ENCODE measurements around the gene MAPK8IP3.
"Not testable (repeated sequence)": the region's sequence is repeated elsewhere in the genome, so short reads cannot be mapped to it uniquely, and the experiment has no call there.

The MAPK8IP3 gene

GRCh38 chr16:1709356-1709755 lies 3.4 kb downstream of the MAPK8IP3 start:
- Histone ChIP-seq H3K9me3 (ENCODE audit: control insufficient read depth, low read length) (no peaks in the 10 kb centered on the region), H3K4me1 (ENCODE audit: control insufficient read depth, insufficient read depth, low read length) (no peaks in the 10 kb centered on the region), H3K27me3 (ENCODE audit: control insufficient read depth, insufficient read depth, low read length, poor library complexity, severe bottlenecking) (no peaks in the 10 kb centered on the region), H3K36me3 (ENCODE audit: control insufficient read depth, insufficient read depth, low read length) (no peaks in the 10 kb centered on the region), H3K4me3 (ENCODE audit: insufficient read depth, low read depth, low read length) (no peak overlapping the region), H3K27ac (ENCODE audit: insufficient read depth, low read depth, low read length, poor library complexity, severe bottlenecking) (no peak overlapping the region)
- 91 to 95% methylated on average over 15 of the region's 15 CpGs for WGBS, 2 experiments

GRCh38 chr16:1710811-1711507 lies 5.0 kb downstream of the MAPK8IP3 start:
- H3K4me1 ChIP-seq (ENCODE audit: control insufficient read depth, insufficient read depth, low read length) = no peaks in the 10 kb centered on the region
- H3K36me3 ChIP-seq (ENCODE audit: control insufficient read depth, insufficient read depth, low read length) = no peaks in the 10 kb centered on the region
- no peak overlapping the region for H3K27ac ChIP-seq (ENCODE audit: insufficient read depth, low read depth, low read length, poor library complexity, severe bottlenecking)
- no peaks in the 10 kb centered on the region for H3K9me3 ChIP-seq (ENCODE audit: control insufficient read depth, low read length)
- WGBS, 2 experiments = 95% methylated on average over 17 of the region's 17 CpGs
- no peaks in the 10 kb centered on the region for H3K27me3 ChIP-seq (ENCODE audit: control insufficient read depth, insufficient read depth, low read length, poor library complexity, severe bottlenecking)
- H3K4me3 ChIP-seq (ENCODE audit: insufficient read depth, low read depth, low read length) = no peak overlapping the region

- Histone ChIP-seq H3K4me1 (ENCODE audit: control insufficient read depth, insufficient read depth, low read length) (no peaks in the 10 kb centered on the region), H3K27me3 (ENCODE audit: control insufficient read depth, insufficient read depth, low read length, poor library complexity, severe bottlenecking) (no peaks in the 10 kb centered on the region), H3K27ac (ENCODE audit: insufficient read depth, low read depth, low read length, poor library complexity, severe bottlenecking) (no peak overlapping the region), H3K4me3 (ENCODE audit: insufficient read depth, low read depth, low read length) (no peak overlapping the region), H3K9me3 (ENCODE audit: control insufficient read depth, low read length) (no peaks in the 10 kb centered on the region), H3K36me3 (ENCODE audit: control insufficient read depth, insufficient read depth, low read length) (no peaks in the 10 kb centered on the region)
- 83 to 89% methylated on average over 14 of the region's 14 CpGs for WGBS, 2 experiments
Observed at GRCh38 chr16:1712791-1713261, 6.8 kb downstream of the MAPK8IP3 start.

- H3K4me1 ChIP-seq (ENCODE audit: control insufficient read depth, insufficient read depth, low read length) = no peaks in the 10 kb centered on the region
- H3K9me3 ChIP-seq (ENCODE audit: control insufficient read depth, low read length) = no peaks in the 10 kb centered on the region
- H3K27ac ChIP-seq (ENCODE audit: insufficient read depth, low read depth, low read length, poor library complexity, severe bottlenecking) = no peak overlapping the region
- H3K36me3 ChIP-seq (ENCODE audit: control insufficient read depth, insufficient read depth, low read length) = no peaks in the 10 kb centered on the region
- H3K27me3 ChIP-seq (ENCODE audit: control insufficient read depth, insufficient read depth, low read length, poor library complexity, severe bottlenecking) = no peaks in the 10 kb centered on the region
- WGBS, 2 experiments = 93% methylated on average over 7 of the region's 7 CpGs
- no peak overlapping the region for H3K4me3 ChIP-seq (ENCODE audit: insufficient read depth, low read depth, low read length)
Observed at GRCh38 chr16:1713331-1713730, 7.3 kb downstream of the MAPK8IP3 start.

GRCh38 chr16:1713933-1714332 lies 7.9 kb downstream of the MAPK8IP3 start:
- Histone ChIP-seq H3K9me3 (ENCODE audit: control insufficient read depth, low read length) (no peaks in the 10 kb centered on the region), H3K27me3 (ENCODE audit: control insufficient read depth, insufficient read depth, low read length, poor library complexity, severe bottlenecking) (no peaks in the 10 kb centered on the region), H3K4me1 (ENCODE audit: control insufficient read depth, insufficient read depth, low read length) (no peaks in the 10 kb centered on the region), H3K36me3 (ENCODE audit: control insufficient read depth, insufficient read depth, low read length) (no peaks in the 10 kb centered on the region), H3K4me3 (ENCODE audit: insufficient read depth, low read depth, low read length) (no peak overlapping the region), H3K27ac (ENCODE audit: insufficient read depth, low read depth, low read length, poor library complexity, severe bottlenecking) (no peak overlapping the region)
- WGBS, 2 experiments = 76 to 78% methylated on average over 14 of the region's 14 CpGs

- Histone ChIP-seq H3K27me3 (ENCODE audit: control insufficient read depth, insufficient read depth, low read length, poor library complexity, severe bottlenecking) (no peaks in the 10 kb centered on the region), H3K9me3 (ENCODE audit: control insufficient read depth, low read length) (no peaks in the 10 kb centered on the region), H3K36me3 (ENCODE audit: control insufficient read depth, insufficient read depth, low read length) (no peaks in the 10 kb centered on the region), H3K27ac (ENCODE audit: insufficient read depth, low read depth, low read length, poor library complexity, severe bottlenecking) (no peak overlapping the region), H3K4me1 (ENCODE audit: control insufficient read depth, insufficient read depth, low read length) (no peaks in the 10 kb centered on the region), H3K4me3 (ENCODE audit: insufficient read depth, low read depth, low read length) (no peak overlapping the region)
- WGBS, 2 experiments = 92 to 93% methylated on average over 12 of the region's 12 CpGs
Observed at GRCh38 chr16:1715220-1715619, 9.2 kb downstream of the MAPK8IP3 start.

- not testable (repeated sequence) for H3K36me3 ChIP-seq (ENCODE audit: control insufficient read depth, insufficient read depth, low read length); H3K4me3 ChIP-seq (ENCODE audit: insufficient read depth, low read depth, low read length); H3K27ac ChIP-seq (ENCODE audit: insufficient read depth, low read depth, low read length, poor library complexity, severe bottlenecking); H3K27me3 ChIP-seq (ENCODE audit: control insufficient read depth, insufficient read depth, low read length, poor library complexity, severe bottlenecking); H3K4me1 ChIP-seq (ENCODE audit: control insufficient read depth, insufficient read depth, low read length); H3K9me3 ChIP-seq (ENCODE audit: control insufficient read depth, low read length)
- 95 to 96% methylated on average over 10 of the region's 10 CpGs for WGBS, 2 experiments
Observed at GRCh38 chr16:1718236-1718635, 12.2 kb downstream of the MAPK8IP3 start.

- not testable (repeated sequence) for H3K9me3 ChIP-seq (ENCODE audit: control insufficient read depth, low read length); H3K4me3 ChIP-seq (ENCODE audit: insufficient read depth, low read depth, low read length); H3K36me3 ChIP-seq (ENCODE audit: control insufficient read depth, insufficient read depth, low read length); H3K27ac ChIP-seq (ENCODE audit: insufficient read depth, low read depth, low read length, poor library complexity, severe bottlenecking); H3K4me1 ChIP-seq (ENCODE audit: control insufficient read depth, insufficient read depth, low read length); H3K27me3 ChIP-seq (ENCODE audit: control insufficient read depth, insufficient read depth, low read length, poor library complexity, severe bottlenecking)
- WGBS, 2 experiments = 89 to 94% methylated on average over 12 of the region's 12 CpGs
Observed at GRCh38 chr16:1719559-1720229, 13.7 kb downstream of the MAPK8IP3 start.

GRCh38 chr16:1721372-1721771 lies 15.4 kb downstream of the MAPK8IP3 start:
- Histone ChIP-seq H3K9me3 (ENCODE audit: control insufficient read depth, low read length) (no peaks in the 10 kb centered on the region), H3K4me1 (ENCODE audit: control insufficient read depth, insufficient read depth, low read length) (no peaks in the 10 kb centered on the region), H3K27me3 (ENCODE audit: control insufficient read depth, insufficient read depth, low read length, poor library complexity, severe bottlenecking) (no peaks in the 10 kb centered on the region), H3K4me3 (ENCODE audit: insufficient read depth, low read depth, low read length) (no peak overlapping the region), H3K36me3 (ENCODE audit: control insufficient read depth, insufficient read depth, low read length) (no peaks in the 10 kb centered on the region), H3K27ac (ENCODE audit: insufficient read depth, low read depth, low read length, poor library complexity, severe bottlenecking) (no peak overlapping the region)
- WGBS, 2 experiments = 91 to 94% methylated on average over 9 of the region's 9 CpGs

GRCh38 chr16:1723450-1724147 lies 17.6 kb downstream of the MAPK8IP3 start:
- no peaks in the 10 kb centered on the region for H3K27me3 ChIP-seq (ENCODE audit: control insufficient read depth, insufficient read depth, low read length, poor library complexity, severe bottlenecking)
- H3K36me3 ChIP-seq (ENCODE audit: control insufficient read depth, insufficient read depth, low read length) = no peaks in the 10 kb centered on the region
- no peaks in the 10 kb centered on the region for H3K4me1 ChIP-seq (ENCODE audit: control insufficient read depth, insufficient read depth, low read length)
- no peak overlapping the region for H3K4me3 ChIP-seq (ENCODE audit: insufficient read depth, low read depth, low read length)
- no peak overlapping the region for H3K27ac ChIP-seq (ENCODE audit: insufficient read depth, low read depth, low read length, poor library complexity, severe bottlenecking)
- H3K9me3 ChIP-seq (ENCODE audit: control insufficient read depth, low read length) = no peaks in the 10 kb centered on the region
- WGBS, 2 experiments = 60 to 71% methylated on average over 6 of the region's 6 CpGs
